Measurements from ENCODE around the gene ARPC2. TPM values are rescaled to one million over a fixed set of nuclear protein-coding genes. Genes with fewer than 3 reads are reported as not detected.
A peak's percentile ranks its signal among the peaks of the same experiment; 100 is the strongest.

Gene ARPC2
- total RNA-seq, 1 donor from 2014 or later = 446 TPM

- DNase-seq (ENCODE audit: low read depth, low spot score) = no peak
Measured at GRCh38 chr2:218289639-218290315, 72.8 kb downstream of the ARPC2 start.

GRCh38 chr2:218290316-218291261, 73.6 kb downstream of the ARPC2 start:
- no peak for DNase-seq (ENCODE audit: low read depth, low spot score)

GRCh38 chr2:218291318-218292047, 74.5 kb downstream of the ARPC2 start:
- DNase-seq (ENCODE audit: low read depth, low spot score) = no peak

- DNase-seq (ENCODE audit: low read depth, low spot score) = no peak
Measured at GRCh38 chr2:218292048-218293014, 75.3 kb downstream of the ARPC2 start, which contains the start of gene TMBIM1. TMBIM1 (minus strand) TSS chr2:218292503; CDS start chr2:218282141, 10,362 bp downstream.

GRCh38 chr2:218293715-218294429, 76.9 kb downstream of the ARPC2 start:
- DNase-seq (ENCODE audit: low read depth, low spot score) = no peak

- no peak for DNase-seq (ENCODE audit: low read depth, low spot score)
Measured at GRCh38 chr2:218294430-218295022, 77.5 kb downstream of the ARPC2 start.

- DNase-seq (ENCODE audit: low read depth, low spot score) = peak; percentile 71
Measured at GRCh38 chr2:218295029-218295428, 78.0 kb downstream of the ARPC2 start.

- DNase-seq (ENCODE audit: low read depth, low spot score) = no peak
Measured at GRCh38 chr2:218296200-218296599, 79.2 kb downstream of the ARPC2 start.

GRCh38 chr2:218296847-218297246, 79.9 kb downstream of the ARPC2 start:
- DNase-seq (ENCODE audit: low read depth, low spot score) = no peak

GRCh38 chr2:218298314-218298875, 81.4 kb downstream of the ARPC2 start:
- DNase-seq (ENCODE audit: low read depth, low spot score) = no peak

GRCh38 chr2:218300141-218300540, 83.2 kb downstream of the ARPC2 start:
- no peak for DNase-seq (ENCODE audit: low read depth, low spot score)

- DNase-seq (ENCODE audit: low read depth, low spot score) = no peak
Measured at GRCh38 chr2:218301176-218301819, 84.3 kb downstream of the ARPC2 start.

Other genes with a start within 250 kb of the ARPC2 start
- gene TNS1, start 214.2 kb upstream of the ARPC2 start, total RNA-seq = 26.2 and 30.4 TPM in 2 replicates
- gene RUFY4, start 147.9 kb upstream of the ARPC2 start, total RNA-seq = not detected in 2 replicates
- not detected in 2 replicates for gene CXCR2, start 91.2 kb upstream of the ARPC2 start, total RNA-seq
- gene CXCR1, start 50.2 kb upstream of the ARPC2 start, total RNA-seq = not detected in 2 replicates
- 0.07 TPM in 2 replicates for gene GPBAR1, start 43.8 kb downstream of the ARPC2 start, total RNA-seq
- 162 and 199 TPM in 2 replicates for gene AAMP, start 52.9 kb downstream of the ARPC2 start, total RNA-seq
- gene PNKD, start 53.3 kb downstream of the ARPC2 start, total RNA-seq = 18.0 and 20.1 TPM in 2 replicates
- gene TMBIM1, start 75.3 kb downstream of the ARPC2 start, total RNA-seq = 128 and 169 TPM in 2 replicates
- not detected in 2 replicates for gene CATIP, start 139.7 kb downstream of the ARPC2 start, total RNA-seq
- 0.04 TPM in 1 of 2 replicates, not detected in the other for gene SLC11A1, start 165.1 kb downstream of the ARPC2 start, total RNA-seq
- gene CTDSP1, start 182.7 kb downstream of the ARPC2 start, total RNA-seq = 51.0 and 73.3 TPM in 2 replicates
- not detected in 2 replicates for gene VIL1, start 201.9 kb downstream of the ARPC2 start, total RNA-seq

Measured in pulmonary artery endothelial cell (primary cell).